Activated CD8-positive, alpha-beta memory T cell treated with anti-CD3 and anti-CD28 coated beads, Interleukin-2, amount 50 U/mL, for 24 hours (primary cell): ENCODE results near the gene E2F2.
A peak's percentile ranks its signal among the peaks of the same experiment; 100 is the strongest.
"Not testable (repeated sequence)": the region's sequence is repeated elsewhere in the genome, so short reads cannot be mapped to it uniquely, and the experiment has no call there.

ENCODE experiments used
- DNase-seq: peaks from one replicate; pipeline ENCODE4 v3.0.0-alpha.2; 2020; ENCODE audit errors: extremely low read depth

E2F2 gene

GRCh38 chr1:23546897-23547584 is 16.0 kb upstream of the E2F2 start:
- DNase-seq, result no peak

GRCh38 chr1:23545851-23546250 is 14.8 kb upstream of the E2F2 start:
- no peak for DNase-seq

GRCh38 chr1:23544444-23545389 is 13.7 kb upstream of the E2F2 start:
- DNase-seq, result peak; percentile 24

GRCh38 chr1:23543707-23544443 is 12.8 kb upstream of the E2F2 start:
- DNase-seq, result no peak

GRCh38 chr1:23542940-23543339 is 11.9 kb upstream of the E2F2 start:
- not testable (repeated sequence) for DNase-seq

GRCh38 chr1:23539698-23540266 is 8.7 kb upstream of the E2F2 start:
- DNase-seq, result peak; percentile 84

GRCh38 chr1:23537296-23537973 is 6.4 kb upstream of the E2F2 start:
- DNase-seq, result no peak

- DNase-seq, result no peak
Measured at GRCh38 chr1:23533246-23534023, 2.4 kb upstream of the E2F2 start.

GRCh38 chr1:23531562-23532094 is 595 bp upstream of the E2F2 start:
- no peak for DNase-seq

GRCh38 chr1:23530087-23530746 is 816 bp downstream of the E2F2 start:
- DNase-seq, result no peak

GRCh38 chr1:23529146-23530086 is 1.6 kb downstream of the E2F2 start:
- no peak for DNase-seq

- peak; percentile 63 for DNase-seq
Measured at GRCh38 chr1:23528250-23528978, 2.6 kb downstream of the E2F2 start.

- no peak for DNase-seq
Measured at GRCh38 chr1:23527900-23528249, 3.2 kb downstream of the E2F2 start.

GRCh38 chr1:23527366-23527765 is 3.7 kb downstream of the E2F2 start:
- no peak for DNase-seq

- no peak for DNase-seq
Measured at GRCh38 chr1:23526329-23527041, 4.5 kb downstream of the E2F2 start.

GRCh38 chr1:23525558-23526250 is 5.3 kb downstream of the E2F2 start:
- no peak for DNase-seq
